ENCODE data around the gene REEP1.

DNA sequence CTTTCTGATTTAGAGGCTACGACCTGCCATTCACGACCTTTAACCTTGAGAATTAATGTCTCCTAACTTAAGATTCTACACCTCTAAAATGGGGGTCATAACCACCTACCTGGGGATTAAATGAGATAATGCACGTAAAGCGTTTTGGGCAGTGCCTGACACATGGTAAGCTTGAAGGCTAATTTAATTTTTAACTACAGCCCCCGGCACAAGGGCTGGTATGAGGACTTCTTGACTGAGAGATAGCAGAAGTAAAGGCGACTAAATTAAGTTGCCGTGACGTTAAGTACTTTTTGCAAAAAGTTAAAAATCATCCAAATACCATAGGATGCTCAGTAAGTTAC lies 137.6 kb downstream of the REEP1 start:
- TF ChIP-seq, protein P1, sequence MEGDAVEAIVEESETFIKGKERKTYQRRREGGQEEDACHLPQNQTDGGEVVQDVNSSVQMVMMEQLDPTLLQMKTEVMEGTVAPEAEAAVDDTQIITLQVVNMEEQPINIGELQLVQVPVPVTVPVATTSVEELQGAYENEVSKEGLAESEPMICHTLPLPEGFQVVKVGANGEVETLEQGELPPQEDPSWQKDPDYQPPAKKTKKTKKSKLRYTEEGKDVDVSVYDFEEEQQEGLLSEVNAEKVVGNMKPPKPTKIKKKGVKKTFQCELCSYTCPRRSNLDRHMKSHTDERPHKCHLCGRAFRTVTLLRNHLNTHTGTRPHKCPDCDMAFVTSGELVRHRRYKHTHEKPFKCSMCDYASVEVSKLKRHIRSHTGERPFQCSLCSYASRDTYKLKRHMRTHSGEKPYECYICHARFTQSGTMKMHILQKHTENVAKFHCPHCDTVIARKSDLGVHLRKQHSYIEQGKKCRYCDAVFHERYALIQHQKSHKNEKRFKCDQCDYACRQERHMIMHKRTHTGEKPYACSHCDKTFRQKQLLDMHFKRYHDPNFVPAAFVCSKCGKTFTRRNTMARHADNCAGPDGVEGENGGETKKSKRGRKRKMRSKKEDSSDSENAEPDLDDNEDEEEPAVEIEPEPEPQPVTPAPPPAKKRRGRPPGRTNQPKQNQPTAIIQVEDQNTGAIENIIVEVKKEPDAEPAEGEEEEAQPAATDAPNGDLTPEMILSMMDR (IDR thresholded peaks at IDR 0.05), result no peak
- TF ChIP-seq POLR2A (IDR thresholded peaks at IDR 0.05), result no peak
- no peak for TF ChIP-seq POLR2AphosphoS5 (IDR thresholded peaks at IDR 0.05)
